NT2/D1 (cell line): ENCODE data around the gene DAB2IP.

Experiments
- YY1 ChIP-seq: IDR thresholded peaks from 2 replicates; pipeline ENCODE4 v1.6.1; 2011; ENCODE audit not compliant: insufficient read length, insufficient read depth
- ZNF274 ChIP-seq: IDR thresholded peaks from 2 replicates; pipeline ENCODE4 v1.6.1; 2011; ENCODE audit warnings: mild to moderate bottlenecking, low read depth, low read length

- no peak for TF ChIP-seq YY1
- TF ChIP-seq ZNF274, result no peak
Measured at GRCh38 chr9:121771851-121772599, 120.6 kb downstream of the DAB2IP start.
